IMR-90 (cell line): ENCODE data around the gene TSC2. TPM values are rescaled to one million over a fixed set of nuclear protein-coding genes. Genes with fewer than 3 reads are reported as not detected.

Experiments used
- ATAC-seq: fragments of 200-7000 bp; cut with Tn5 transposase; 2 replicates; pipeline ENCODE4 v1.9.1; 2020; ENCODE audit warnings: low read depth, mild to moderate bottlenecking, moderate library complexity
- BruUV-seq: library from RNA; stranded (reverse); fragments of 400-500 nt; replicated peaks from 2 replicates; lab custom pipeline; 2021; lab: Mats Ljungman, UMichigan
- CTCF ChIA-PET: fragments of 300-600 bp; formaldehyde crosslinking; extraction: SDS; loops from one replicate; lab custom pipeline; 2021; ENCODE audit warnings: antibody characterized with exemption; lab: Yijun Ruan, JAX
- POLR2A ChIA-PET: fragments of 300-600 bp; sonication (Branson Sonifier 250); formaldehyde crosslinking; loops from one replicate; lab custom pipeline; 2022; ENCODE audit warnings: antibody characterized with exemption; ENCODE audit not compliant: unreplicated experiment; lab: Charles Lee
- DNase-seq: peaks from one replicate; pipeline ENCODE4 v3.0.0; 2013
- H2AFZ ChIP-seq: replicated peaks from 2 replicates; pipeline ENCODE3; 2013; ENCODE audit warnings: low read length, mild to moderate bottlenecking; ENCODE audit not compliant: poor library complexity
- H2AK5ac ChIP-seq: 2 replicates; pipeline ENCODE4 v1.6.1; 2013; ENCODE audit warnings: low read depth, low read length, inconsistent platforms
- H2AK9ac ChIP-seq: replicated peaks from 2 replicates; pipeline ENCODE3; 2013; ENCODE audit warnings: mild to moderate bottlenecking, low read depth, low read length, moderate library complexity; ENCODE audit not compliant: poor library complexity
- H2BK120ac ChIP-seq: 2 replicates; pipeline ENCODE4 v1.6.1; 2013; ENCODE audit warnings: low read depth, low read length, inconsistent platforms
- H2BK15ac ChIP-seq: 3 replicates; pipeline ENCODE4 v1.6.1; 2013; ENCODE audit warnings: low read depth, low read length, inconsistent platforms
- H2BK20ac ChIP-seq: 2 replicates; pipeline ENCODE4 v1.6.1; 2013; ENCODE audit warnings: low read depth, mild to moderate bottlenecking, inconsistent platforms, low read length, moderate library complexity
- H2BK5ac ChIP-seq: 2 replicates; pipeline ENCODE4 v1.6.1; 2013; ENCODE audit warnings: mild to moderate bottlenecking, low read depth, low read length, inconsistent platforms; ENCODE audit not compliant: poor library complexity, severe bottlenecking
- H3K14ac ChIP-seq: replicated peaks from 2 replicates; pipeline ENCODE4 v1.6.1; 2013; ENCODE audit warnings: low read depth, low read length, inconsistent platforms
- H3K18ac ChIP-seq: 2 replicates; pipeline ENCODE4 v1.6.1; 2013; ENCODE audit warnings: low read depth, low read length, control low read depth
- H3K23ac ChIP-seq: 2 replicates; pipeline ENCODE4 v1.6.1; 2013; ENCODE audit warnings: low read depth, low read length, inconsistent platforms
- H3K27ac ChIP-seq: 2 replicates; pipeline ENCODE4 v1.5.1; 2013; ENCODE audit warnings: mild to moderate bottlenecking, control low read depth, low read length; ENCODE audit not compliant: insufficient read depth
- H3K27me3 ChIP-seq: 2 replicates; pipeline ENCODE4 v1.6.1; 2013; ENCODE audit warnings: low read length; ENCODE audit not compliant: control insufficient read depth, insufficient read depth
- H3K36me3 ChIP-seq: 2 replicates; pipeline ENCODE4 v1.6.1; 2013; ENCODE audit warnings: low read length, mixed read lengths; ENCODE audit not compliant: control insufficient read depth, insufficient read depth
- H3K4ac ChIP-seq: 2 replicates; pipeline ENCODE4 v1.6.1; 2013; ENCODE audit warnings: low read depth, low read length, inconsistent platforms
- H3K4me1 ChIP-seq: 2 replicates; pipeline ENCODE4 v1.6.1; 2013; ENCODE audit warnings: low read length, mixed read lengths; ENCODE audit not compliant: control insufficient read depth, insufficient read depth
- H3K4me2 ChIP-seq: 2 replicates; pipeline ENCODE4 v1.6.1; 2013; ENCODE audit warnings: low read depth, mild to moderate bottlenecking, control low read depth, low read length, moderate library complexity
- H3K4me3 ChIP-seq: 2 replicates; pipeline ENCODE4 v1.5.1; 2013; ENCODE audit warnings: low read depth, mild to moderate bottlenecking, control low read depth, low read length, moderate library complexity; ENCODE audit not compliant: insufficient read depth
- H3K56ac ChIP-seq: 2 replicates; pipeline ENCODE4 v1.6.1; 2013; ENCODE audit warnings: low read length, inconsistent platforms; ENCODE audit not compliant: insufficient read depth; ENCODE audit errors: extremely low read depth
- H3K79me1 ChIP-seq, 2 experiments: 2 replicates each; pipeline ENCODE4 v1.6.1; 2013; ENCODE audit warnings: low read length in 2 of 2, inconsistent platforms in 1 of 2, low read depth in 1 of 2
- H3K9ac ChIP-seq: 2 replicates; pipeline ENCODE4 v1.6.1; 2013; ENCODE audit warnings: low read depth, low read length, control low read depth
- H3K9me1 ChIP-seq: 2 replicates; pipeline ENCODE4 v1.6.1; 2013; ENCODE audit warnings: low read length, inconsistent platforms; ENCODE audit not compliant: insufficient read depth
- H3K9me3 ChIP-seq: 2 replicates; pipeline ENCODE4 v1.6.1; 2013; ENCODE audit warnings: low read length; ENCODE audit not compliant: control insufficient read depth, insufficient read depth
- H4K20me1 ChIP-seq: 2 replicates; pipeline ENCODE4 v1.6.1; 2013; ENCODE audit warnings: low read length, inconsistent platforms; ENCODE audit not compliant: insufficient read depth
- H4K5ac ChIP-seq: 2 replicates; pipeline ENCODE4 v1.6.1; 2013; ENCODE audit warnings: mild to moderate bottlenecking, low read depth, low read length, control low read depth
- H4K8ac ChIP-seq, 2 experiments: 2 replicates each; pipeline ENCODE4 v1.6.1; 2013; ENCODE audit warnings: low read depth in 2 of 2, low read length in 2 of 2, control low read depth in 1 of 2, inconsistent platforms in 1 of 2
- H4K91ac ChIP-seq: 2 replicates; pipeline ENCODE4 v1.6.1; 2013; ENCODE audit warnings: low read depth, low read length, inconsistent platforms; ENCODE audit not compliant: insufficient read depth
- CEBPB ChIP-seq: IDR thresholded peaks from 2 replicates; pipeline ENCODE4 v1.6.1; 2012; ENCODE audit warnings: low read depth, low read length, improper control_type of control experiment
- CHD1 ChIP-seq: IDR thresholded peaks from 2 replicates; pipeline ENCODE4 v1.6.1; 2012; ENCODE audit warnings: low read depth, low read length, improper control_type of control experiment
- ELK1 ChIP-seq: fragments of 150-350 bp; IDR thresholded peaks from 2 replicates; pipeline ENCODE4 v1.6.1; 2016; ENCODE audit warnings: low read depth, mild to moderate bottlenecking, low read length, moderate library complexity, borderline replicate concordance
- FOS ChIP-seq: fragments of 150-350 bp; IDR thresholded peaks from 2 replicates; pipeline ENCODE4 v1.6.1; 2016; ENCODE audit warnings: low read depth, low read length
- MAFK ChIP-seq: IDR thresholded peaks from 2 replicates; pipeline ENCODE4 v1.6.1; 2012; ENCODE audit warnings: low read depth, low read length, improper control_type of control experiment
- MXI1 ChIP-seq: IDR thresholded peaks from 2 replicates; pipeline ENCODE4 v1.6.1; 2012; ENCODE audit warnings: low read depth, mild to moderate bottlenecking, low read length, moderate library complexity, borderline replicate concordance
- NFE2L2 ChIP-seq: fragments of 150-350 bp; IDR thresholded peaks from 2 replicates; pipeline ENCODE4 v1.6.1; 2016; ENCODE audit warnings: low read depth, mild to moderate bottlenecking, low read length
- POLR2A ChIP-seq: IDR thresholded peaks from 2 replicates; pipeline ENCODE4 v1.6.1; 2012; ENCODE audit warnings: mild to moderate bottlenecking, low read depth, low read length
- RAD21 ChIP-seq: IDR thresholded peaks from 2 replicates; pipeline ENCODE4 v1.6.1; 2012; ENCODE audit warnings: low read length, improper control_type of control experiment
- RCOR1 ChIP-seq: IDR thresholded peaks from 2 replicates; pipeline ENCODE4 v1.6.1; 2012; ENCODE audit warnings: mild to moderate bottlenecking, low read length, improper control_type of control experiment; ENCODE audit not compliant: insufficient replicate concordance
- SMC3 ChIP-seq: fragments of 150-350 bp; IDR thresholded peaks from 2 replicates; pipeline ENCODE4 v1.6.1; 2016; ENCODE audit warnings: low read depth, mild to moderate bottlenecking, antibody characterized with exemption, low read length, moderate library complexity
- USF2 ChIP-seq: fragments of 150-350 bp; IDR thresholded peaks from 2 replicates; pipeline ENCODE4 v1.6.1; 2017; ENCODE audit warnings: mild to moderate bottlenecking, antibody characterized with exemption, low read length, low read depth
- WGBS, 2 experiments: methylation state at CpG; one replicate each; pipeline versions ENCODE4 v1.1.5 to v1.1.7; 2013; ENCODE audit warnings: missing lambda C conversion rate in 2 of 2; ENCODE audit not compliant: insufficient read length in 1 of 2; ENCODE audit errors: extremely low coverage in 2 of 2; 5-methylcytosine and 5-hydroxymethylcytosine counted together
- dilution Hi-C: fragments of 300-500 bp; cut with HindIII; formaldehyde crosslinking; loops from one replicate; pipeline ENCODE4 v1.14.3; 2018; ENCODE audit warnings: low sequenced_read_pairs; ENCODE audit not compliant: unreplicated experiment
- in situ Hi-C: fragments of 300-500 bp; cut with MboI; formaldehyde crosslinking; loops from 3 replicates; pipeline ENCODE4 v1.14.3; 2019; ENCODE audit warnings: low sequenced_read_pairs, inconsistent platforms, mixed read lengths
- intact Hi-C: fragments of 100-400 bp; cut with micrococcal nuclease; formaldehyde crosslinking; loops from 2 replicates; pipeline ENCODE4 v1.10.0; 2022
- polyA plus RNA-seq, 3 experiments: library from polyadenylated mRNA; depleted of rRNA; stranded (reverse); fragments of >200 nt; gene quantifications; 2 replicates each; pipeline ENCODE4 v1.2.3, GENCODE V29; 2012; ENCODE audit warnings: low replicate concordance in 1 of 3
- total RNA-seq: library from RNA; depleted of rRNA; stranded (reverse); fragments of >200 nt; gene quantifications from 2 replicates; pipeline ENCODE4 v1.2.3, GENCODE V29; 2012
- TF ChIP-seq, protein P1 (sequence below): conservative IDR thresholded peaks from 2 replicates; pipeline ENCODE4 v1.5.1; 2012; ENCODE audit warnings: mild to moderate bottlenecking, low read depth, low read length, improper control_type of control experiment

The TSC2 gene
- total and polyA plus RNA-seq, 2 of the 4 experiments (the other 2 are of a cell fraction): 31.4 to 88.6 TPM

DNA sequence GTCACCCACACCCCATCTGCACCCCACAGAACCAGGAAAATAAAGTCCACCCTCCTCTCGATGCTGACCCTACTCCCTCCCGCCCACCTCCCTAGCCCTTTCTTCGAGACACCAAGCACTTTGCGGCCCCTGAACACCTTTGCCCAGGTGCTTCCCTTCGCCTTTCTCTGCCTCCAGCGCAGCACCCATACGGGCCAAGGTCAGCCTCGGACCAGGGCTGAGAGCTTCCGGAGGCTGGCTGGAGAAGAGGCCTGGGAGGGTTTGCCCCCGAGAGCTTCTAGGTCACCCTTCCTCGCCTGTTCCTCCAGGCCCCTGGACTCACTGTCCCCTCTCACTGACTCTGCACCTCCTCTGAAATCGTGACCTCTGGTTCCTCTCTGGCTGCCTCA, 23.8 kb upstream of the TSC2 start:
- peaks cover 6 to 25% of the 10 kb centered on the region in 2 experiments for H3K79me1 ChIP-seq
- H3K27me3 ChIP-seq: peaks cover 17% of the 10 kb centered on the region; the same call in 1 of the 2 replicates
- H3K9me3 ChIP-seq: no peaks in the 10 kb centered on the region
- peaks cover 2% of the 10 kb centered on the region; the same call in 1 of the 2 replicates for H3K36me3 ChIP-seq
- H2AK5ac ChIP-seq: peak overlapping the region; percentile 57
- intact Hi-C loops (no loop called here), in situ Hi-C loops (loop anchor here (5.0 kb wide), 1 partner anchor 118 kb away; no protein-coding TSS in a partner anchor), dilution Hi-C loops (no loop called here)
- peak overlapping the region; percentile 96; the same call in 1 of the 2 replicates for H4K91ac ChIP-seq
- ATAC-seq: no peak
- H2BK120ac ChIP-seq: peak overlapping the region; percentile 2; the same call in 1 of the 2 replicates
- H3K56ac ChIP-seq: no peak overlapping the region
- no peak overlapping the region for H3K9ac ChIP-seq
- H3K14ac ChIP-seq: no peak overlapping the region
- POLR2A ChIA-PET: interaction anchor here (0.9 kb wide), 1 partner anchor 131 kb away, joined by 4 read pairs; the partner anchor contains the start of gene TRAF7
- no peak overlapping the region; the same call in 2 of the 3 replicates for H2BK15ac ChIP-seq
- peaks cover 9% of the 10 kb centered on the region for H3K9me1 ChIP-seq
- H3K4ac ChIP-seq: peak overlapping the region; percentile 95
- BruUV-seq: no TSS peak
- no peak overlapping the region for H4K5ac ChIP-seq
- no peak overlapping the region for H3K27ac ChIP-seq
- no peak overlapping the region for H3K4me3 ChIP-seq
- peaks cover 20% of the 10 kb centered on the region for H3K4me1 ChIP-seq
- CTCF ChIA-PET: no interaction called here
- 90% methylated on average over 7 of the region's 12 CpGs; no CpG with 5 or more reads in 1 of the 2 experiments for WGBS, 2 experiments
- H4K20me1 ChIP-seq: peaks cover 13% of the 10 kb centered on the region
- no peak for DNase-seq
- peak overlapping the region; percentile 27 for H2AFZ ChIP-seq
- H2BK20ac ChIP-seq: peak overlapping the region; percentile 65; the same call in 1 of the 2 replicates
- H3K18ac ChIP-seq: no peak overlapping the region
- no peak overlapping the region for H3K23ac ChIP-seq
- H2BK5ac ChIP-seq: no peak overlapping the region
- TF ChIP-seq FOS (no peak), RCOR1 (no peak), MXI1 (no peak), ELK1 (no peak), CHD1 (no peak), RAD21 (no peak), POLR2A (no peak), MAFK (no peak), NFE2L2 (no peak), SMC3 (no peak), CEBPB (no peak), USF2 (no peak)
- TF ChIP-seq, protein P1, sequence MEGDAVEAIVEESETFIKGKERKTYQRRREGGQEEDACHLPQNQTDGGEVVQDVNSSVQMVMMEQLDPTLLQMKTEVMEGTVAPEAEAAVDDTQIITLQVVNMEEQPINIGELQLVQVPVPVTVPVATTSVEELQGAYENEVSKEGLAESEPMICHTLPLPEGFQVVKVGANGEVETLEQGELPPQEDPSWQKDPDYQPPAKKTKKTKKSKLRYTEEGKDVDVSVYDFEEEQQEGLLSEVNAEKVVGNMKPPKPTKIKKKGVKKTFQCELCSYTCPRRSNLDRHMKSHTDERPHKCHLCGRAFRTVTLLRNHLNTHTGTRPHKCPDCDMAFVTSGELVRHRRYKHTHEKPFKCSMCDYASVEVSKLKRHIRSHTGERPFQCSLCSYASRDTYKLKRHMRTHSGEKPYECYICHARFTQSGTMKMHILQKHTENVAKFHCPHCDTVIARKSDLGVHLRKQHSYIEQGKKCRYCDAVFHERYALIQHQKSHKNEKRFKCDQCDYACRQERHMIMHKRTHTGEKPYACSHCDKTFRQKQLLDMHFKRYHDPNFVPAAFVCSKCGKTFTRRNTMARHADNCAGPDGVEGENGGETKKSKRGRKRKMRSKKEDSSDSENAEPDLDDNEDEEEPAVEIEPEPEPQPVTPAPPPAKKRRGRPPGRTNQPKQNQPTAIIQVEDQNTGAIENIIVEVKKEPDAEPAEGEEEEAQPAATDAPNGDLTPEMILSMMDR: no peak
- H2AK9ac ChIP-seq: peak overlapping the region; percentile 82
- no peak overlapping the region for H3K4me2 ChIP-seq
- H4K8ac ChIP-seq: peak overlapping the region; percentile 89 to 96; a peak in 2 of 4 replicates
